Neural cell (in vitro differentiated cells): ENCODE measurements around the gene PHTF2. TPM values are rescaled to one million over a fixed set of nuclear protein-coding genes. Genes with fewer than 3 reads are reported as not detected.

ENCODE experiments used
- H2AFZ ChIP-seq: fragments of 200-600, 300-800 bp; sonication (generic), shearing (Covaris generic); 2 replicates; pipeline ENCODE4 v1.6.0; 2014; ENCODE audit warnings: low read depth, mild to moderate bottlenecking, antibody characterized with exemption, low read length, moderate library complexity
- H3F3A ChIP-seq: fragments of 200-600 bp; shearing (Covaris generic); 2 replicates; pipeline ENCODE4 v1.6.1; 2016; ENCODE audit warnings: mild to moderate bottlenecking, moderate library complexity, mixed read lengths, antibody characterized with exemption, low read length; ENCODE audit not compliant: insufficient read depth, poor library complexity, severe bottlenecking
- H3K27ac ChIP-seq: fragments of 200-600, 300-800 bp; sonication (generic), shearing (Covaris generic); 2 replicates; pipeline ENCODE4 v1.5.1; 2014; ENCODE audit warnings: mild to moderate bottlenecking, low read length, moderate library complexity
- H3K27me3 ChIP-seq: fragments of 300-800, 200-600 bp; sonication (generic), shearing (Covaris generic); 2 replicates; pipeline ENCODE4 v1.6.0; 2014; ENCODE audit warnings: mild to moderate bottlenecking, low read depth, low read length, moderate library complexity; ENCODE audit not compliant: insufficient read depth
- H3K36me3 ChIP-seq: fragments of 300-800, 200-600 bp; sonication (generic), shearing (Covaris generic); 2 replicates; pipeline ENCODE4 v1.5.1; 2014; ENCODE audit warnings: mild to moderate bottlenecking, antibody characterized with exemption, low read length, moderate library complexity; ENCODE audit not compliant: insufficient read depth
- H3K4me2 ChIP-seq: fragments of 300-800, 200-600 bp; sonication (generic), shearing (Covaris generic); 2 replicates; pipeline ENCODE4 v1.6.0; 2014; ENCODE audit warnings: mild to moderate bottlenecking, low read length
- H3K4me3 ChIP-seq: fragments of 300-800, 200-600 bp; sonication (generic), shearing (Covaris generic); 2 replicates; pipeline ENCODE4 v1.5.1; 2014; ENCODE audit warnings: mild to moderate bottlenecking, low read length, moderate library complexity
- H3K79me2 ChIP-seq: fragments of 200-600 bp; shearing (Covaris generic); replicated peaks from 2 replicates; pipeline ENCODE4 v1.6.0; 2014; ENCODE audit warnings: mild to moderate bottlenecking, low read length, moderate library complexity; ENCODE audit not compliant: insufficient read depth
- H3K9ac ChIP-seq: fragments of 300-800, 200-600 bp; sonication (generic), shearing (Covaris generic); 2 replicates; pipeline ENCODE4 v1.6.1; 2016; ENCODE audit warnings: mild to moderate bottlenecking, low read length, mixed read lengths
- H3K9me2 ChIP-seq: fragments of 200-600 bp; shearing (Covaris generic); 2 replicates; pipeline ENCODE4 v1.6.1; 2016; ENCODE audit warnings: mild to moderate bottlenecking, low read length, mixed read lengths; ENCODE audit not compliant: insufficient read depth
- H3K9me3 ChIP-seq: fragments of 200-600, 300-800 bp; sonication (generic), shearing (Covaris generic); 2 replicates; pipeline ENCODE4 v1.6.1; 2016; ENCODE audit warnings: mild to moderate bottlenecking, mixed run types, low read length, moderate library complexity, mixed read lengths
- H4K20me1 ChIP-seq: fragments of 200-600 bp; shearing (Covaris generic); 2 replicates; pipeline ENCODE4 v1.6.1; 2016; ENCODE audit warnings: mild to moderate bottlenecking, mixed run types; ENCODE audit not compliant: insufficient read depth
- EP300 ChIP-seq: fragments of 450-650 bp; conservative IDR thresholded peaks from 2 replicates; pipeline ENCODE4 v1.6.1; 2014; ENCODE audit warnings: antibody characterized with exemption, mild to moderate bottlenecking, moderate library complexity; ENCODE audit not compliant: poor library complexity, severe bottlenecking
- EZH2 ChIP-seq: fragments of 200-600, 300-800 bp; shearing (Covaris generic), sonication (generic); IDR thresholded peaks from 2 replicates; pipeline ENCODE4 v1.6.1; 2014; ENCODE audit warnings: antibody characterized with exemption, low read length, borderline replicate concordance, mild to moderate bottlenecking; ENCODE audit not compliant: insufficient read depth, poor library complexity, severe bottlenecking
- MXI1 ChIP-seq: fragments of 450-650 bp; conservative IDR thresholded peaks from 2 replicates; pipeline ENCODE4 v1.6.1; 2014; ENCODE audit warnings: antibody characterized with exemption, mild to moderate bottlenecking; ENCODE audit not compliant: poor library complexity, severe bottlenecking
- POLR2AphosphoS5 ChIP-seq: IDR thresholded peaks from 2 replicates; pipeline ENCODE4 v1.6.1; 2012
- RAD21 ChIP-seq: fragments of 450-650 bp; conservative IDR thresholded peaks from 2 replicates; pipeline ENCODE4 v1.6.1; 2014; ENCODE audit warnings: antibody characterized with exemption, mild to moderate bottlenecking, moderate library complexity
- SMC3 ChIP-seq: fragments of 450-650 bp; conservative IDR thresholded peaks from 2 replicates; pipeline ENCODE4 v1.6.1; 2014; ENCODE audit warnings: antibody characterized with exemption, mild to moderate bottlenecking, moderate library complexity; ENCODE audit not compliant: poor library complexity
- TAF1 ChIP-seq: IDR thresholded peaks from 2 replicates; pipeline ENCODE4 v1.6.1; 2012; ENCODE audit warnings: low read depth
- polyA plus RNA-seq: library from polyadenylated mRNA; depleted of rRNA; stranded (reverse); fragments of >200 nt; gene quantifications from 2 replicates; pipeline ENCODE4 v1.2.3, GENCODE V29; 2014
- TF ChIP-seq, protein P1 (sequence below): IDR thresholded peaks from 2 replicates; pipeline ENCODE4 v1.6.1; 2012; ENCODE audit warnings: borderline replicate concordance
- TF ChIP-seq, protein P2 (sequence below): fragments of 450-650 bp; IDR thresholded peaks from 2 replicates; pipeline ENCODE4 v1.5.1; 2014; ENCODE audit warnings: antibody characterized with exemption, mild to moderate bottlenecking, moderate library complexity; ENCODE audit not compliant: poor library complexity, severe bottlenecking

Gene PHTF2
- polyA plus RNA-seq, 1 donor from 2014 or later: 34.4 TPM

DNA sequence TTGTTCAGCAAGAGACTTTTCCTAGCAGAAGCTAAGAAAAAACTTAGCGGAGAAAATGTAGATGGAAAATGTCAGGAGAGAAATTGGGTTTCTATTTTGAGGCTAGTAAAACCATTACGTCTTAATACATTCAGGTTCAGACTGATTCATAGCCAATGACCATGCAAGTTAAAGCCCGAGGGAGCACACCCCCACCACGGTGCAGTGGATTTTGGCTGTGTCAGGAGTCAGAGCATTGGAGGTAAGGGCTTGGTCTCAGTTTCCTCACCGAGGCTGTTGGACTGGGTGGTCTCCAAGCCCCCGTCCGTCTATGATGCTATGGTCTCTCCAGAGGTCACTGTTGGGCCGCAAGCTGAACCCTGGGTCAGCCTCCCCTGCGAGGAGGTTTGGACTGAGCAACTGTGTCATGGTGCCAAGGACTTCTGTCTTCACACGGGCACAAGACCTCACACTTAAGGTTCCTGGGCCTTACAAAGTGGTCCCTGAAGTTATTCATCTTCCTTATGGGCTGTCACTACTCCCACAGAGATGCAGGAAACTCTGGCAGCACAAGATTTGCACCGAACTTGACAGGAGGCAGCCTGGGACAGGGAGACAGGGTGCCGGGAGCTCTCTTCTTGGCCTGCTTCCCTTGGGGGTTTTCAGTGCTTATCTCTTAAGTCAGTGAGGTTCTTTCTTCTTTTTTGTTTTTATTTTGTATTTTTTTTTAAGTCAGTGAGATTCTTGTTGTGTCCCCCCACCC is 186.8 kb downstream of the PHTF2 start:
- H3K4me2 ChIP-seq: no peak overlapping the region
- H3K9ac ChIP-seq: no peak overlapping the region
- no peak overlapping the region for H2AFZ ChIP-seq
- H4K20me1 ChIP-seq: no peaks in the 10 kb centered on the region
- H3K27ac ChIP-seq: no peak overlapping the region
- no peaks in the 10 kb centered on the region for H3K36me3 ChIP-seq
- TF ChIP-seq MXI1 (no peak), TAF1 (no peak), SMC3 (no peak), POLR2AphosphoS5 (no peak), RAD21 (no peak), EP300 (no peak), EZH2 (no peak)
- TF ChIP-seq, protein P1, sequence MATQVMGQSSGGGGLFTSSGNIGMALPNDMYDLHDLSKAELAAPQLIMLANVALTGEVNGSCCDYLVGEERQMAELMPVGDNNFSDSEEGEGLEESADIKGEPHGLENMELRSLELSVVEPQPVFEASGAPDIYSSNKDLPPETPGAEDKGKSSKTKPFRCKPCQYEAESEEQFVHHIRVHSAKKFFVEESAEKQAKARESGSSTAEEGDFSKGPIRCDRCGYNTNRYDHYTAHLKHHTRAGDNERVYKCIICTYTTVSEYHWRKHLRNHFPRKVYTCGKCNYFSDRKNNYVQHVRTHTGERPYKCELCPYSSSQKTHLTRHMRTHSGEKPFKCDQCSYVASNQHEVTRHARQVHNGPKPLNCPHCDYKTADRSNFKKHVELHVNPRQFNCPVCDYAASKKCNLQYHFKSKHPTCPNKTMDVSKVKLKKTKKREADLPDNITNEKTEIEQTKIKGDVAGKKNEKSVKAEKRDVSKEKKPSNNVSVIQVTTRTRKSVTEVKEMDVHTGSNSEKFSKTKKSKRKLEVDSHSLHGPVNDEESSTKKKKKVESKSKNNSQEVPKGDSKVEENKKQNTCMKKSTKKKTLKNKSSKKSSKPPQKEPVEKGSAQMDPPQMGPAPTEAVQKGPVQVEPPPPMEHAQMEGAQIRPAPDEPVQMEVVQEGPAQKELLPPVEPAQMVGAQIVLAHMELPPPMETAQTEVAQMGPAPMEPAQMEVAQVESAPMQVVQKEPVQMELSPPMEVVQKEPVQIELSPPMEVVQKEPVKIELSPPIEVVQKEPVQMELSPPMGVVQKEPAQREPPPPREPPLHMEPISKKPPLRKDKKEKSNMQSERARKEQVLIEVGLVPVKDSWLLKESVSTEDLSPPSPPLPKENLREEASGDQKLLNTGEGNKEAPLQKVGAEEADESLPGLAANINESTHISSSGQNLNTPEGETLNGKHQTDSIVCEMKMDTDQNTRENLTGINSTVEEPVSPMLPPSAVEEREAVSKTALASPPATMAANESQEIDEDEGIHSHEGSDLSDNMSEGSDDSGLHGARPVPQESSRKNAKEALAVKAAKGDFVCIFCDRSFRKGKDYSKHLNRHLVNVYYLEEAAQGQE: no peak
- TF ChIP-seq, protein P2, sequence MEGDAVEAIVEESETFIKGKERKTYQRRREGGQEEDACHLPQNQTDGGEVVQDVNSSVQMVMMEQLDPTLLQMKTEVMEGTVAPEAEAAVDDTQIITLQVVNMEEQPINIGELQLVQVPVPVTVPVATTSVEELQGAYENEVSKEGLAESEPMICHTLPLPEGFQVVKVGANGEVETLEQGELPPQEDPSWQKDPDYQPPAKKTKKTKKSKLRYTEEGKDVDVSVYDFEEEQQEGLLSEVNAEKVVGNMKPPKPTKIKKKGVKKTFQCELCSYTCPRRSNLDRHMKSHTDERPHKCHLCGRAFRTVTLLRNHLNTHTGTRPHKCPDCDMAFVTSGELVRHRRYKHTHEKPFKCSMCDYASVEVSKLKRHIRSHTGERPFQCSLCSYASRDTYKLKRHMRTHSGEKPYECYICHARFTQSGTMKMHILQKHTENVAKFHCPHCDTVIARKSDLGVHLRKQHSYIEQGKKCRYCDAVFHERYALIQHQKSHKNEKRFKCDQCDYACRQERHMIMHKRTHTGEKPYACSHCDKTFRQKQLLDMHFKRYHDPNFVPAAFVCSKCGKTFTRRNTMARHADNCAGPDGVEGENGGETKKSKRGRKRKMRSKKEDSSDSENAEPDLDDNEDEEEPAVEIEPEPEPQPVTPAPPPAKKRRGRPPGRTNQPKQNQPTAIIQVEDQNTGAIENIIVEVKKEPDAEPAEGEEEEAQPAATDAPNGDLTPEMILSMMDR: no peak
- no peaks in the 10 kb centered on the region for H3K9me2 ChIP-seq
- no peaks in the 10 kb centered on the region for H3K9me3 ChIP-seq
- H3K4me3 ChIP-seq: no peak overlapping the region
- no peaks in the 10 kb centered on the region for H3F3A ChIP-seq
- no peaks in the 10 kb centered on the region for H3K79me2 ChIP-seq
- H3K27me3 ChIP-seq: no peaks in the 10 kb centered on the region

DNA sequence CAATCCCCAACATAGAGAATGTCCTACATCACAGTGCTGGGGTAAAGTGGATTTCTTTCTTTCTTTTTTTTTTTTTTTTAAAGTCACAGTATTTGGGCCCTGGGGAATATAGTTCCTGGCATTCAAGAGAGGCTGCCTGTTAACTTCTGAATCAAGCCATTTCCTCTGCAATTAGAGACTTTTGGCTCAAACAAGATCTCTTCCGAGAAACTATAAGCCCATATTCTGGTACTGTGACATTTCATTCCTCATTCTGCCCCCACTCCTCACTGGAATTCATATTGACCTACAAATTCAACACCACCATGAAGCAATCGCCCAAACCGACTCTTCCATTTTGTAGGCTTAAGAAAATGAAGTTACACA is 187.4 kb downstream of the PHTF2 start:
- no peaks in the 10 kb centered on the region for H3F3A ChIP-seq
- no peaks in the 10 kb centered on the region for H3K27me3 ChIP-seq
- no peaks in the 10 kb centered on the region for H3K9me3 ChIP-seq
- no peak overlapping the region for H3K9ac ChIP-seq
- no peak overlapping the region for H3K4me2 ChIP-seq
- H3K36me3 ChIP-seq: no peaks in the 10 kb centered on the region
- no peak overlapping the region for H2AFZ ChIP-seq
- no peaks in the 10 kb centered on the region for H3K9me2 ChIP-seq
- no peaks in the 10 kb centered on the region for H3K79me2 ChIP-seq
- H4K20me1 ChIP-seq: no peaks in the 10 kb centered on the region
- H3K4me3 ChIP-seq: no peak overlapping the region
- no peak overlapping the region for H3K27ac ChIP-seq
- TF ChIP-seq EZH2 (no peak), MXI1 (no peak), POLR2AphosphoS5 (no peak), TAF1 (no peak), RAD21 (no peak)
- TF ChIP-seq, protein P2: no peak
